Non-pigmented ciliary epithelial cell (primary cell): Measurements from ENCODE around the gene VPS26C.
"Not testable (repeated sequence)": the region's sequence is repeated elsewhere in the genome, so short reads cannot be mapped to it uniquely, and the experiment has no call there.

Experiments
- DNase-seq: peaks from one replicate; pipeline ENCODE4 v3.0.0-alpha.2; 2010; ENCODE audit warnings: low read depth

The VPS26C gene

GRCh38 chr21:37230632-37231248, 36.4 kb downstream of the VPS26C start:
- DNase-seq: no peak

- no peak for DNase-seq
Observed at GRCh38 chr21:37228003-37228400, 39.1 kb downstream of the VPS26C start.

GRCh38 chr21:37227071-37228002, 39.8 kb downstream of the VPS26C start:
- DNase-seq: no peak

GRCh38 chr21:37226041-37226920, 40.9 kb downstream of the VPS26C start:
- DNase-seq: no peak

- no peak for DNase-seq
Observed at GRCh38 chr21:37224861-37225839, 42.0 kb downstream of the VPS26C start.

- no peak for DNase-seq
Observed at GRCh38 chr21:37223804-37224345, 43.3 kb downstream of the VPS26C start.

GRCh38 chr21:37222248-37222647, 44.9 kb downstream of the VPS26C start:
- DNase-seq: not testable (repeated sequence)

GRCh38 chr21:37220981-37221664, 46.0 kb downstream of the VPS26C start:
- DNase-seq: peak; percentile 51

GRCh38 chr21:37220433-37220980, 46.6 kb downstream of the VPS26C start:
- no peak for DNase-seq

- DNase-seq: no peak
Observed at GRCh38 chr21:37219761-37220432, 47.2 kb downstream of the VPS26C start.

GRCh38 chr21:37214952-37215351, 52.2 kb downstream of the VPS26C start:
- DNase-seq: no peak

- no peak for DNase-seq
Observed at GRCh38 chr21:37210799-37211198, 56.3 kb downstream of the VPS26C start.

GRCh38 chr21:37210130-37210529, 57.0 kb downstream of the VPS26C start:
- DNase-seq: no peak

GRCh38 chr21:37208741-37209225, 58.4 kb downstream of the VPS26C start:
- no peak for DNase-seq

GRCh38 chr21:37208056-37208721, 58.9 kb downstream of the VPS26C start:
- DNase-seq: no peak

- no peak for DNase-seq
Observed at GRCh38 chr21:37207441-37208009, 59.6 kb downstream of the VPS26C start.

GRCh38 chr21:37206496-37206895, 60.6 kb downstream of the VPS26C start:
- DNase-seq: no peak

- DNase-seq: no peak
Observed at GRCh38 chr21:37204580-37204979, 62.6 kb downstream of the VPS26C start.
